Activated CD8-positive, alpha-beta memory T cell treated with anti-CD3 and anti-CD28 coated beads, Interleukin-2, amount 50 U/mL, for 1 hour (primary cell): Measurements from ENCODE around the gene GOLGA6L10.
A peak's percentile ranks its signal among the peaks of the same experiment; 100 is the strongest.
"Not testable (repeated sequence)": the region's sequence is repeated elsewhere in the genome, so short reads cannot be mapped to it uniquely, and the experiment has no call there.

Experiments used
- DNase-seq: peaks from one replicate; pipeline ENCODE4 v3.0.0-alpha.2; 2020; ENCODE audit errors: extremely low read depth

Gene GOLGA6L10

GRCh38 chr15:82349375-82349774, at the start of gene GOLGA6L10:
Gene GOLGA6L10, minus strand, starts transcription at chr15:82349475. Its CDS starts 100 bp downstream, at chr15:82349375.
- not testable (repeated sequence) for DNase-seq

GRCh38 chr15:82398785-82399184, 49.5 kb upstream of the GOLGA6L10 start:
- DNase-seq: no peak

- no peak for DNase-seq
Observed at GRCh38 chr15:82397817-82398216, 48.5 kb upstream of the GOLGA6L10 start.

GRCh38 chr15:82395788-82396187, 46.5 kb upstream of the GOLGA6L10 start:
- DNase-seq: not testable (repeated sequence)

- no peak for DNase-seq
Observed at GRCh38 chr15:82393671-82394070, 44.4 kb upstream of the GOLGA6L10 start.

GRCh38 chr15:82392077-82392476, 42.8 kb upstream of the GOLGA6L10 start:
- DNase-seq: not testable (repeated sequence)

- DNase-seq: not testable (repeated sequence)
Observed at GRCh38 chr15:82390152-82390551, 40.9 kb upstream of the GOLGA6L10 start.

- DNase-seq: not testable (repeated sequence)
Observed at GRCh38 chr15:82387209-82387608, 37.9 kb upstream of the GOLGA6L10 start.

- not testable (repeated sequence) for DNase-seq
Observed at GRCh38 chr15:82381330-82381955, 32.2 kb upstream of the GOLGA6L10 start.

GRCh38 chr15:82379552-82379951, 30.3 kb upstream of the GOLGA6L10 start:
- not testable (repeated sequence) for DNase-seq

GRCh38 chr15:82373661-82374060, 24.4 kb upstream of the GOLGA6L10 start:
- not testable (repeated sequence) for DNase-seq

- no peak for DNase-seq
Observed at GRCh38 chr15:82371656-82372055, 22.4 kb upstream of the GOLGA6L10 start.

GRCh38 chr15:82367790-82368189, 18.5 kb upstream of the GOLGA6L10 start:
- DNase-seq: not testable (repeated sequence)

- peak; percentile 20 for DNase-seq
Observed at GRCh38 chr15:82365692-82366323, 16.5 kb upstream of the GOLGA6L10 start.

- DNase-seq: not testable (repeated sequence)
Observed at GRCh38 chr15:82364548-82364947, 15.3 kb upstream of the GOLGA6L10 start.

GRCh38 chr15:82362790-82363189, 13.5 kb upstream of the GOLGA6L10 start:
- not testable (repeated sequence) for DNase-seq

GRCh38 chr15:82360618-82361017, 11.3 kb upstream of the GOLGA6L10 start:
- DNase-seq: not testable (repeated sequence)

- not testable (repeated sequence) for DNase-seq
Observed at GRCh38 chr15:82355055-82355454, 5.8 kb upstream of the GOLGA6L10 start.

- not testable (repeated sequence) for DNase-seq
Observed at GRCh38 chr15:82354546-82354945, 5.3 kb upstream of the GOLGA6L10 start.

GRCh38 chr15:82347645-82348044, 1.6 kb downstream of the GOLGA6L10 start:
- not testable (repeated sequence) for DNase-seq

GRCh38 chr15:82345176-82345575, 4.1 kb downstream of the GOLGA6L10 start:
- not testable (repeated sequence) for DNase-seq

GRCh38 chr15:82344421-82344820, 4.9 kb downstream of the GOLGA6L10 start:
- DNase-seq: not testable (repeated sequence)

- DNase-seq: not testable (repeated sequence)
Observed at GRCh38 chr15:82343851-82344250, 5.4 kb downstream of the GOLGA6L10 start.
